Measurements from ENCODE around the gene KPNB1.

Gene KPNB1

DNA sequence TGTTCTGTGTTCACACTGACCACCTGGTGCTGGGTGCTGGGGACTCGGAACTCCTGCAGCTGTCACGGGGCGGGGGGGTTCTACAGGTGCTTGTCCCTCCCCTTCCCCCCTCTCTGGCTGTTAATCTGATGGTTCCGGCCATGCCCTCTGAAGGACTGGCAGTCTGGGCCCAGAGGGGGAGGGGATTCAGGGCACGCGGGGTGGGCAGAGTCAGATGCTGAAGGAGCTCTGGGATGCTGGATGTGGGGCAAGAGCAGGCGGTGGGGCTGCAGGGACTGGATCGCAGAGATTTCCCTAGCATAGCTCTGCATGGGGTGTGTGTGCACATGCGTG, 78.0 kb downstream of the KPNB1 start:
- no peak for DNase-seq (ENCODE audit: low spot score)
- in situ Hi-C loops (cut with MboI; ENCODE audit: low pct_unique_long_range_greater_than_20kb, low sequenced_read_pairs, unreplicated experiment), result no loop called here
- TF ChIP-seq, protein P1, sequence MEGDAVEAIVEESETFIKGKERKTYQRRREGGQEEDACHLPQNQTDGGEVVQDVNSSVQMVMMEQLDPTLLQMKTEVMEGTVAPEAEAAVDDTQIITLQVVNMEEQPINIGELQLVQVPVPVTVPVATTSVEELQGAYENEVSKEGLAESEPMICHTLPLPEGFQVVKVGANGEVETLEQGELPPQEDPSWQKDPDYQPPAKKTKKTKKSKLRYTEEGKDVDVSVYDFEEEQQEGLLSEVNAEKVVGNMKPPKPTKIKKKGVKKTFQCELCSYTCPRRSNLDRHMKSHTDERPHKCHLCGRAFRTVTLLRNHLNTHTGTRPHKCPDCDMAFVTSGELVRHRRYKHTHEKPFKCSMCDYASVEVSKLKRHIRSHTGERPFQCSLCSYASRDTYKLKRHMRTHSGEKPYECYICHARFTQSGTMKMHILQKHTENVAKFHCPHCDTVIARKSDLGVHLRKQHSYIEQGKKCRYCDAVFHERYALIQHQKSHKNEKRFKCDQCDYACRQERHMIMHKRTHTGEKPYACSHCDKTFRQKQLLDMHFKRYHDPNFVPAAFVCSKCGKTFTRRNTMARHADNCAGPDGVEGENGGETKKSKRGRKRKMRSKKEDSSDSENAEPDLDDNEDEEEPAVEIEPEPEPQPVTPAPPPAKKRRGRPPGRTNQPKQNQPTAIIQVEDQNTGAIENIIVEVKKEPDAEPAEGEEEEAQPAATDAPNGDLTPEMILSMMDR (IDR thresholded peaks at IDR 0.05; ENCODE audit: extremely low read depth, insufficient read depth, missing control alignments), result no peak

DNA sequence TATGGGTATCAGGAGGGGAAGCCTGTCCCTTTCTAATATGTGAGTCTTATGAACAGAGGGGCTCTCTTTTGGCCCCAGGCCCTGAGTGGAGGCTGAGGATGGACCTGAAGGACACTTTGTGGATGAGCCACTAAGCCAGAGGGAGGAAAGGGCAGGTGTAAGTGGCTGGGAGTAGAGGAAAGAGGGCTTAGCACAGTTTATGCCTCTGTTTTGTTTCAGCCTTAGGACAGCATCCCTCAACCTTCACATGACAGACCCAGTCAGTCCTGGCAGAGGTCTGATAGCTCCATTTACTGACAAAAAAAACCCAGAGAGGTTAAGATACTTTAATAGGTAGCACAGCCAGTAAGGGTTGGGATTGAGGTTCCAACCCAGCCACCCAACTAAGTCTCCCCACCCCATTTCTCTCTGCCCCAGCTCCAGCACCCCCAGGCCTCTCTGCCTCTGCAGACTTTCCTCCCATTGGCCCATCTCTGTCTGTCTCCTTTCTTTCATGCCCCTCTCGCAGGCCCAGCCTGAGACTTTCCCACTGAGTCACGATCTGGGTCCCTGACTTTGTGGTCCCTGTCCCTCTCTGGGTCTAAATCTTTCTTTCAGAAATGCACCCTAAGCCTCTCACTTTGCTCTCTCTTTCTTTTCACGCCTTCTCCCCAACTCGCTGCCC, 78.6 kb downstream of the KPNB1 start:
- TF ChIP-seq, protein P1 (IDR thresholded peaks at IDR 0.05; ENCODE audit: extremely low read depth, insufficient read depth, missing control alignments), result no peak
- no peak for DNase-seq (ENCODE audit: low spot score)
- in situ Hi-C loops (cut with MboI; ENCODE audit: low pct_unique_long_range_greater_than_20kb, low sequenced_read_pairs, unreplicated experiment), result no loop called here

DNA sequence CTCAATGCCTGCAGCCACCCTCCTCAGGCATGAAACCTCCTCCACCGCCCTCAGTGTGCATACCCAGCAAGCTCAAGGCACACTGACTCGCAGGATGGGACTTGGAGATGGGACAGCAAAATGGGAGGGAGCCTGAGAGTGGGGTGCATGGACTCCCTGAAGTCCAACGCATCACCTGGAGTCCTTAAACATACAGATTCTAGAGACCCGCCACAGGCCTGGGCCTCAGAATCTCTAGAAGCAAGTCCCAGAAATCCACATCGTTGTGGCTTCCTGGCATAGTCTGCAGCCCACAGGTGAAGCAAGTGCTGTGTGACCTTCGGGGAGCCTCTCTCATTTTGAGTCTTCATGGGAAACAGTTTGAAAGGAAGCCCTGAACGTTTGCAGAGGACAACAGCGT, 79.8 kb downstream of the KPNB1 start:
- no peak for DNase-seq (ENCODE audit: low spot score)
- TF ChIP-seq, protein P1 (IDR thresholded peaks at IDR 0.05; ENCODE audit: extremely low read depth, insufficient read depth, missing control alignments), result no peak
- in situ Hi-C loops (cut with MboI; ENCODE audit: low pct_unique_long_range_greater_than_20kb, low sequenced_read_pairs, unreplicated experiment), result no loop called here

DNA sequence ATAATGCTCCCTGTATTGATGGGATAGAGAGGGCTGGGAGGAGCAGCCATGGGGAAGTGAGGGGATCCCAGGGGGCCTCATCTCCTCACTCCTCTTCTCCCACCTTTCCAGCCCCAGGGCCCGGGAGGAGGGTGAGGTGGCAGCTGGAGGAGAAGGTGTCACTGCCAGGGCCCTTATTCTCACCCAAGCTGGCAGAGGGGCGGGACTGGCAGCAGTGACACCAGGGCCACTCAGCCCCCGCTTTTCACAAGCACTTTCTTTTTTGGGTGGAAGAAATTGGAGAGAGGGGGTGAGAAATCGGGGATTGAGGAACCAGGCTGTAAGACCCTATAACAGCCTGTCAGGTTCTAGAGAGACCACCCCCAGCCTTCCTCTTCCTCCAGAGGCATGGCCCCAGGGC, 81.0 kb downstream of the KPNB1 start:
- in situ Hi-C loops (cut with MboI; ENCODE audit: low pct_unique_long_range_greater_than_20kb, low sequenced_read_pairs, unreplicated experiment), result no loop called here
- TF ChIP-seq, protein P1 (IDR thresholded peaks at IDR 0.05; ENCODE audit: extremely low read depth, insufficient read depth, missing control alignments), result no peak
- DNase-seq (ENCODE audit: low spot score), result no peak

DNA sequence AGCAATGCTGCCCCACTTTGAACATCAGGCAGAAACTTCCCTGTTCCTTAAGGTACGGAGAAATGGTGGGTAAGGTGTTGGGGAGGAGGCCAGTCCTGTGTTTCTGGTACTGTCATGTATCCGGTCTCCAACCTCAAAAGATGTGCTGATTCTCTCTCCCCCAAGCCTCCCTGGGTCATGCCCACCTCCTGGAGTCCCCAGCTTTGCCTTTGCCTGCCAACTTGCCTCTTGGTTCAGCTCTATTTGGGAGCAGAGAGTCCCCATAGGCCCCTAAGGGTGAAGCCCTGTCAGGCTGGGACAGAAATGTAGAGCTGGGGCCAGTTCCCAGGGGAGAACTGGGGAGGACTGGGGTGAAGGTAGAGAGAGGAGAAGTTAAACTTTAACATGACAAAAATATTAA, 81.7 kb downstream of the KPNB1 start:
- DNase-seq (ENCODE audit: low spot score), result no peak
- TF ChIP-seq, protein P1 (IDR thresholded peaks at IDR 0.05; ENCODE audit: extremely low read depth, insufficient read depth, missing control alignments), result no peak
- in situ Hi-C loops (cut with MboI; ENCODE audit: low pct_unique_long_range_greater_than_20kb, low sequenced_read_pairs, unreplicated experiment), result no loop called here

DNA sequence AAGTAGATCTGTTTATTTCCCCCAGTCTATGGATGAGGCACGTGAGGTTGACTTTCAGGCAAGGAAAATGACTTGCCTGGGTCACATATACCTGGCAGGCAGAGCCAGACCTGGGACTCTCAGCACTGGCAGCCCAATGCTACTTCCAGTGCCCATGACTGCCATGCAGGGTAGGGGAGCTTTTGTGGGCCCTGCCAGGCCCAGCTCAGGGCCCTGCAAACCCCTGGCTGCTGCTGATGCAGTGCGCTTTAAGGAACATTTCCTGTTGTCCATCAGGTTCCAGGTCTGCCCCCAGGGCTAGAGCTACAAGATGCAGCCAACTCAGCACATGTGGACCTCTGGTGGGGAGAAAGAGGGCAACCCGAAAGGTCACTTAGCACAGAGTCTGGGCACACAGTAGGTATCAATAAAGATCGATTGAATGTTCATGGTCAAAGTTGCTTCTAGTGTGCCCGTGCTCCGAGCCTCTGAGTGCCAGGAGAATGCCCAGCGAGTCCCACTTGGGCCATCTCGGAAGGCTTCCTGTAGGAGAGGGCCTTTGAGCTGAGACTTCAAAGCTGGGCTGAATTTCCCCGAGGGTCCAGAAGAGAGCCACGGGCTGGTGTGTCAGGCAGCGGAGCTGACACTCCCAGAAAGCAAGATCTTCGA, 82.8 kb downstream of the KPNB1 start:
- no peak for DNase-seq (ENCODE audit: low spot score)
- in situ Hi-C loops (cut with MboI; ENCODE audit: low pct_unique_long_range_greater_than_20kb, low sequenced_read_pairs, unreplicated experiment), result no loop called here
- TF ChIP-seq, protein P1 (IDR thresholded peaks at IDR 0.05; ENCODE audit: extremely low read depth, insufficient read depth, missing control alignments), result no peak

All from GM13977 (cell line).